ENCODE measurements around the gene TESK2.
"Not testable (repeated sequence)": the region's sequence is repeated elsewhere in the genome, so short reads cannot be mapped to it uniquely, and the experiment has no call there.

Gene TESK2

DNA sequence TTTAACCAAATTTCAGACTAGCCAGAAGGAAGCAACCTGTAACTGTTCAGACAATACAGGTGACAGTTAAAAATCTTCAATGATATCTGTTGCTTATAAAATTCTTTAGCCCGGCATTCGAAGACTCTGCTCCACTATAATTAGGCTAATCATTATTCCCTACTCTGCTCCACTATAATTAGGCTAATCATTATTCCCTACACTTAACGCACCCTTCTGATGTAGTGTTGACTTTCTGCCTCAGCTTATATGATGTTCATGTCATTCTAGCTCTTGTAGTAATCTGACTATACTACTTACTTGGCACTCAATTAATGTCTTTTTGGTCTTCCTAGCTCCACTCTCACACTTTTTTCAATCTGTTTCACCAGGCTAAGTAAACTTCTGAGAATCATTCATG lies 13.3 kb downstream of the TESK2 start:
- H3K4me1 ChIP-seq (ENCODE audit: control insufficient read depth in 2 of 2, insufficient read depth in 1 of 2, low read depth in 1 of 2, low read length in 2 of 2), result no peaks in the 10 kb centered on the region
- no peak overlapping the region for H3K9ac ChIP-seq (ENCODE audit: low read depth, low read length, poor library complexity)
- no peak overlapping the region for H2AK5ac ChIP-seq (ENCODE audit: low read depth, low read length)
- H3K18ac ChIP-seq (ENCODE audit: low read length), result no peak overlapping the region
- no peak overlapping the region for H2AFZ ChIP-seq (ENCODE audit: low read length)
- H3K4me3 ChIP-seq (ENCODE audit: low read length in 2 of 2), result no peak overlapping the region
- no peak for DNase-seq (ENCODE audit: low spot score)
- H4K8ac ChIP-seq (ENCODE audit: low read depth, low read length), result no peak overlapping the region
- no peaks in the 10 kb centered on the region for H3K9me3 ChIP-seq (replicated peaks in 1 of 2; ENCODE audit: control insufficient read depth in 2 of 2, insufficient read depth in 1 of 2, low read depth in 1 of 2, low read length in 2 of 2)
- H2BK12ac ChIP-seq (ENCODE audit: low read length), result no peak overlapping the region
- H3K27me3 ChIP-seq (ENCODE audit: control insufficient read depth in 3 of 3, insufficient read depth in 3 of 3, low read depth in 1 of 3, low read length in 3 of 3), result no peaks in the 10 kb centered on the region
- H3K79me1 ChIP-seq (ENCODE audit: low read depth, low read length), result no peaks in the 10 kb centered on the region
- no peaks in the 10 kb centered on the region for H3K36me3 ChIP-seq (replicated peaks in 1 of 2; ENCODE audit: control insufficient read depth in 2 of 2, insufficient read depth in 2 of 2, low read length in 2 of 2)
- no peak overlapping the region for H2BK5ac ChIP-seq (ENCODE audit: low read length)
- H4K91ac ChIP-seq (ENCODE audit: low read depth, low read length, poor library complexity), result no peak overlapping the region
- no peak overlapping the region for H3K4me2 ChIP-seq (ENCODE audit: insufficient read depth, low read length, poor library complexity, severe bottlenecking)
- H2BK120ac ChIP-seq (ENCODE audit: low read depth, low read length), result no peak overlapping the region
- no peak overlapping the region for H2BK15ac ChIP-seq (ENCODE audit: low read length)
- H3K27ac ChIP-seq (replicated peaks; ENCODE audit: low read length), result no peak overlapping the region
- no peak overlapping the region for H3K14ac ChIP-seq (ENCODE audit: low read length)
- H3K23ac ChIP-seq (ENCODE audit: low read depth, low read length, poor library complexity), result no peak overlapping the region
- no CpG with 5 or more reads among the region's 3 CpGs for WGBS, 2 donors (ENCODE audit: extremely low coverage in 2 of 2, insufficient read length in 2 of 2, insufficient replicate concordance in 1 of 2)
- no peak overlapping the region for H3K4ac ChIP-seq (ENCODE audit: low read length)

DNA sequence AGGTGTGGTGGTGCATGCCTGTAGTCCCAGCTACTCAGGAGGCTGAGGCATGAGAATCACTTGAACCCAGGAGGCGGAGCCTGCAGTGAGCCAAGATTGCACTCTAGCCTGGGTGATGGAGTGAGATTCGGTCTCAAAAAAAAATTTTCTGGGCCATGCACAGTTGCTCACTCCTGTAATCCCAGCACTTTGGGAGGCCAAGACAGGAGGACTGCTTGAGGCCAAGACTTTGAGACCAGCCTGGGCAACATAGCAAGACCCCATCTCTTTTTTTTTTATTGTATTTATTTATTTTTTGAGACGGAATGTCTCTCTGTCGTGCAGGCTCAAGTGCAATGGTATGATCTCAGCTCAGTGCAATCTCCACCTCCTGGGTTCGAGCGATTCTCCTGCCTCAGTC lies 16.8 kb downstream of the TESK2 start:
- not testable (repeated sequence) for H2BK120ac ChIP-seq (ENCODE audit: low read depth, low read length); H3K23ac ChIP-seq (ENCODE audit: low read depth, low read length, poor library complexity); H2BK5ac ChIP-seq (ENCODE audit: low read length); H3K4ac ChIP-seq (ENCODE audit: low read length); H3K4me3 ChIP-seq (ENCODE audit: low read length in 2 of 2); H3K18ac ChIP-seq (ENCODE audit: low read length); DNase-seq (ENCODE audit: low spot score); H3K4me1 ChIP-seq (ENCODE audit: control insufficient read depth in 2 of 2, insufficient read depth in 1 of 2, low read depth in 1 of 2, low read length in 2 of 2); H3K4me2 ChIP-seq (ENCODE audit: insufficient read depth, low read length, poor library complexity, severe bottlenecking); H3K27me3 ChIP-seq (ENCODE audit: control insufficient read depth in 3 of 3, insufficient read depth in 3 of 3, low read depth in 1 of 3, low read length in 3 of 3); H3K79me1 ChIP-seq (ENCODE audit: low read depth, low read length); H2BK12ac ChIP-seq (ENCODE audit: low read length); H4K8ac ChIP-seq (ENCODE audit: low read depth, low read length); H3K36me3 ChIP-seq (replicated peaks in 1 of 2; ENCODE audit: control insufficient read depth in 2 of 2, insufficient read depth in 2 of 2, low read length in 2 of 2); H2AFZ ChIP-seq (ENCODE audit: low read length); H2BK15ac ChIP-seq (ENCODE audit: low read length); H4K91ac ChIP-seq (ENCODE audit: low read depth, low read length, poor library complexity); H3K14ac ChIP-seq (ENCODE audit: low read length); H3K27ac ChIP-seq (replicated peaks; ENCODE audit: low read length); H3K9me3 ChIP-seq (replicated peaks in 1 of 2; ENCODE audit: control insufficient read depth in 2 of 2, insufficient read depth in 1 of 2, low read depth in 1 of 2, low read length in 2 of 2); H3K9ac ChIP-seq (ENCODE audit: low read depth, low read length, poor library complexity); H2AK5ac ChIP-seq (ENCODE audit: low read depth, low read length)
- WGBS, 2 donors (ENCODE audit: extremely low coverage in 2 of 2, insufficient read length in 2 of 2, insufficient replicate concordance in 1 of 2), result no CpG with 5 or more reads among the region's 6 CpGs

DNA sequence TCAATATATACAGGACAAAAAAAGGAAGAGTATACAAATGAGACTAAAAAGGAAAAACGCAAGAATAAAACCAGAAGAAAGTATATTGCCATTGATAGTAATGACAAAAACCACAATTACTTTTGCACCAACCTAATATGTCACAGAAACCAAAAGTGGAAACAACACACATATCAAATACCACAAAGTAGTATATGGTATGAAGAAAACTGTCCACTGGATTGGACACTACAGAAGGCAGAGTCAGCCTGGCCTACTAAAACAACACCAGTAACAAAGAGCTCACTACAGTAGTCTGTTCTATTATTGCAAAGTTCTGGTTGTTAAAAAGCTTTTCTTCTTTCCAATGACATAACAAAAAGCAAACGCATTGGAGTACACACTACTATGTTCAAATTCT lies 17.7 kb downstream of the TESK2 start:
- H4K91ac ChIP-seq (ENCODE audit: low read depth, low read length, poor library complexity), result no peak overlapping the region
- H3K4me1 ChIP-seq (ENCODE audit: control insufficient read depth in 2 of 2, insufficient read depth in 1 of 2, low read depth in 1 of 2, low read length in 2 of 2), result no peaks in the 10 kb centered on the region
- no peak for DNase-seq (ENCODE audit: low spot score)
- no peak overlapping the region for H4K8ac ChIP-seq (ENCODE audit: low read depth, low read length)
- H2AFZ ChIP-seq (ENCODE audit: low read length), result no peak overlapping the region
- peaks cover 0 to 3% (median 0%) of the 10 kb centered on the region in 3 experiments for H3K27me3 ChIP-seq (ENCODE audit: control insufficient read depth in 3 of 3, insufficient read depth in 3 of 3, low read depth in 1 of 3, low read length in 3 of 3)
- H2BK15ac ChIP-seq (ENCODE audit: low read length), result no peak overlapping the region
- no peak overlapping the region for H3K27ac ChIP-seq (replicated peaks; ENCODE audit: low read length)
- no peak overlapping the region for H3K4me2 ChIP-seq (ENCODE audit: insufficient read depth, low read length, poor library complexity, severe bottlenecking)
- H2BK5ac ChIP-seq (ENCODE audit: low read length), result no peak overlapping the region
- no peak overlapping the region for H2BK120ac ChIP-seq (ENCODE audit: low read depth, low read length)
- no peak overlapping the region for H3K9ac ChIP-seq (ENCODE audit: low read depth, low read length, poor library complexity)
- H3K14ac ChIP-seq (ENCODE audit: low read length), result no peak overlapping the region
- no peaks in the 10 kb centered on the region for H3K9me3 ChIP-seq (replicated peaks in 1 of 2; ENCODE audit: control insufficient read depth in 2 of 2, insufficient read depth in 1 of 2, low read depth in 1 of 2, low read length in 2 of 2)
- no peak overlapping the region for H3K4ac ChIP-seq (ENCODE audit: low read length)
- no peaks in the 10 kb centered on the region for H3K79me1 ChIP-seq (ENCODE audit: low read depth, low read length)
- H3K36me3 ChIP-seq (replicated peaks in 1 of 2; ENCODE audit: control insufficient read depth in 2 of 2, insufficient read depth in 2 of 2, low read length in 2 of 2), result no peaks in the 10 kb centered on the region
- H2AK5ac ChIP-seq (ENCODE audit: low read depth, low read length), result no peak overlapping the region
- H3K18ac ChIP-seq (ENCODE audit: low read length), result no peak overlapping the region
- no peak overlapping the region for H2BK12ac ChIP-seq (ENCODE audit: low read length)
- no CpG with 5 or more reads among the region's 2 CpGs for whole genome bisulfite sequencing, 2 donors (ENCODE audit: extremely low coverage in 2 of 2, insufficient read length in 2 of 2, insufficient replicate concordance in 1 of 2)
- no peak overlapping the region for H3K23ac ChIP-seq (ENCODE audit: low read depth, low read length, poor library complexity)
- H3K4me3 ChIP-seq (ENCODE audit: low read length in 2 of 2), result no peak overlapping the region

DNA sequence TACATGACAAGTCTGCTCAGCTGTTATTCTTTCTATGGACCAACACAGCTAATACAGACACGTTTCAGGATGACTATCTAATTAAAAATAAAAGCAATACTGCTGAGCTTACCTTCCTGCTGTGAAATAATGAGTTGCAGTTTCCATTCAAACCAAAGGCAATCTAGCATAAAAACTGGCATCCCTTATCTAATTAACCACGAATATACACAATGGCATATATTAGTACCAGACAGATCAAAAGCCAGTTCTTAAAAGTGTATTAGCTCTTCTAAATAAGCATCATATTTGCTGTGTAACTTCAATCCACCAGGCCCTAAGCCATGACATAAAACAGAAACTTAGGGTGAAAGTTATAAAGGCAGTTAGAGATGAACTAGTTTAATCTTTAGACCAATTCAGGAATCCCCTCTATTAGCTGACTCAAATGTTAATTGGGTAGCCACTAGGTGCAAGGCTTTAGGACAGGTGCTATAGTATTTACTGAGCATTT lies 20.6 kb downstream of the TESK2 start:
- no peak overlapping the region for H2BK5ac ChIP-seq (ENCODE audit: low read length)
- H4K8ac ChIP-seq (ENCODE audit: low read depth, low read length), result no peak overlapping the region
- H3K9ac ChIP-seq (ENCODE audit: low read depth, low read length, poor library complexity), result no peak overlapping the region
- no peak overlapping the region for H3K27ac ChIP-seq (replicated peaks; ENCODE audit: low read length)
- no peak overlapping the region for H4K91ac ChIP-seq (ENCODE audit: low read depth, low read length, poor library complexity)
- H3K4ac ChIP-seq (ENCODE audit: low read length), result no peak overlapping the region
- H3K36me3 ChIP-seq (replicated peaks in 1 of 2; ENCODE audit: control insufficient read depth in 2 of 2, insufficient read depth in 2 of 2, low read length in 2 of 2), result no peaks in the 10 kb centered on the region
- no peak overlapping the region for H3K23ac ChIP-seq (ENCODE audit: low read depth, low read length, poor library complexity)
- DNase-seq (ENCODE audit: low spot score), result no peak
- H2AK5ac ChIP-seq (ENCODE audit: low read depth, low read length), result no peak overlapping the region
- H2BK120ac ChIP-seq (ENCODE audit: low read depth, low read length), result no peak overlapping the region
- H3K9me3 ChIP-seq (replicated peaks in 1 of 2; ENCODE audit: control insufficient read depth in 2 of 2, insufficient read depth in 1 of 2, low read depth in 1 of 2, low read length in 2 of 2), result no peaks in the 10 kb centered on the region
- H3K27me3 ChIP-seq (ENCODE audit: control insufficient read depth in 3 of 3, insufficient read depth in 3 of 3, low read depth in 1 of 3, low read length in 3 of 3), result peaks cover 0 to 3% (median 0%) of the 10 kb centered on the region in 3 experiments
- H2BK15ac ChIP-seq (ENCODE audit: low read length), result no peak overlapping the region
- H3K79me1 ChIP-seq (ENCODE audit: low read depth, low read length), result no peaks in the 10 kb centered on the region
- H3K4me2 ChIP-seq (ENCODE audit: insufficient read depth, low read length, poor library complexity, severe bottlenecking), result no peak overlapping the region
- no peak overlapping the region for H2BK12ac ChIP-seq (ENCODE audit: low read length)
- WGBS, 2 donors (ENCODE audit: extremely low coverage in 2 of 2, insufficient read length in 2 of 2, insufficient replicate concordance in 1 of 2), result no CpG with 5 or more reads among the region's 2 CpGs
- no peak overlapping the region for H2AFZ ChIP-seq (ENCODE audit: low read length)
- no peak overlapping the region for H3K18ac ChIP-seq (ENCODE audit: low read length)
- H3K14ac ChIP-seq (ENCODE audit: low read length), result no peak overlapping the region
- H3K4me1 ChIP-seq (ENCODE audit: control insufficient read depth in 2 of 2, insufficient read depth in 1 of 2, low read depth in 1 of 2, low read length in 2 of 2), result no peaks in the 10 kb centered on the region
- H3K4me3 ChIP-seq (ENCODE audit: low read length in 2 of 2), result no peak overlapping the region

All from neuronal stem cell (in vitro differentiated cells).